ENCODE data around the gene ATP6V0A1. TPM values are rescaled to one million over a fixed set of nuclear protein-coding genes. Genes with fewer than 3 reads are reported as not detected.

The ATP6V0A1 gene
- total and polyA plus RNA-seq, 2 experiments from 2014 or later, result 23.9 to 42.3 TPM

- TF ChIP-seq CTCF (conservative IDR thresholded peaks at IDR 0.05; ENCODE audit: low read depth in 2 of 2), result no peak
- no peak for TF ChIP-seq CREB1 (CRISPR knock-in tag; IDR thresholded peaks at IDR 0.05; ENCODE audit: low read depth)
- TF ChIP-seq JUNB (IDR thresholded peaks at IDR 0.05; ENCODE audit: unreplicated experiment), result no peak
- TF ChIP-seq REST (IDR thresholded peaks at IDR 0.05; ENCODE audit: unreplicated experiment), result no peak
- TF ChIP-seq EZH2 (IDR thresholded peaks at IDR 0.05; ENCODE audit: low read depth, unreplicated experiment), result no peak
- TF ChIP-seq ETS1 (IDR thresholded peaks at IDR 0.05), result no peak
- TF ChIP-seq ZNF462 (CRISPR knock-in tag; IDR thresholded peaks at IDR 0.05), result no peak
- no peak for TF ChIP-seq ZNF114 (CRISPR knock-in tag; IDR thresholded peaks at IDR 0.05)
- no peak for TF ChIP-seq POLR2AphosphoS5 (IDR thresholded peaks at IDR 0.05; ENCODE audit: low read depth)
- Histone ChIP-seq H3K27ac (ENCODE audit: low read depth) (no peak overlapping the region), H3K79me2 (replicated peaks; ENCODE audit: insufficient read depth) (no peaks in the 10 kb centered on the region), H3F3A (replicated peaks; ENCODE audit: low read depth) (peaks cover 11% of the 10 kb centered on the region; the same call in 1 of the 2 replicates), H2AFZ (peak overlapping the region; percentile 21; the same call in 1 of the 2 replicates), H3K36me3 (ENCODE audit: insufficient read depth) (no peaks in the 10 kb centered on the region), H3K27me3 (ENCODE audit: insufficient read depth) (no peaks in the 10 kb centered on the region), H3K4me2 (no peak overlapping the region), H3K4me3 (no peak overlapping the region), H4K20me1 (replicated peaks; ENCODE audit: insufficient read depth) (no peaks in the 10 kb centered on the region), H3K9me2 (ENCODE audit: insufficient read depth) (no peaks in the 10 kb centered on the region), H3K4me1 (ENCODE audit: insufficient read depth) (peaks cover 10% of the 10 kb centered on the region)
- no peaks in the 10 kb centered on the region for H3K36me3 Mint-ChIP-seq (ENCODE audit: low read depth)
- no peak overlapping the region for H3K27ac Mint-ChIP-seq
- H3K27me3 Mint-ChIP-seq (ENCODE audit: insufficient read depth, low read depth, poor library complexity), result peaks cover 6% of the 10 kb centered on the region
- DNase-seq (ENCODE audit: low spot score) (no peak), ATAC-seq (no peak)
- H3K4me1 Mint-ChIP-seq, result peaks cover 8% of the 10 kb centered on the region
- no peaks in the 10 kb centered on the region for H3K9me3 Mint-ChIP-seq
- no peak overlapping the region for H3K4me3 Mint-ChIP-seq
These were observed 22.3 kb upstream of the ATP6V0A1 start for GRCh38 chr17:42436391-42436790.

Data from GM23338 (cell line).